ENCODE measurements around the gene ARHGEF10L. TPM values are rescaled to one million over a fixed set of nuclear protein-coding genes. Genes with fewer than 3 reads are reported as not detected.

The ARHGEF10L gene
- total RNA-seq, 4 donors from 2014 or later, result 30.0 to 61.4 (median 44.7) TPM

DNA sequence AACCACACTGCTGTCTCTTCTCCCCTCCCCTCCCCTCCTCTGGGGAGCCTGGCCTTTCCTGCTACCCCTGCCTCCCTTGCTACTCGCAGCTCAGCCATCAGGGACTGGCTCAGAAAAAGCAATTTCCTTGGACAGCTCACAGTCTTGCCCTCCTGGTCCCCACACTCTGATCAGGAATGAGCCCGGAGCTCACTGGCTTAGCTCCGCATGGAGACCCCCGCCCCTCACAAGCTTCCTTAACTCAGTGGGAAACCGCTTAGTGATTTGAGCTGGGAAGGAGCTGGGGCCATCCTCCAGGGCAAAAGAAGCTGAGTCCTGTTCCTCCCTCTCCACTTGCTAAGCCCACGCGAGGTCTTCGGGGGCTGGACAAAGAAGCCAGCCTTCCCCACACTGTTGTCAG is 145.3 kb downstream of the ARHGEF10L start:
- intact Hi-C loops (cut with DNase I), result no loop called here
- WGBS, 2 donors, result 82 to 83% methylated on average over 8 of the region's 8 CpGs

DNA sequence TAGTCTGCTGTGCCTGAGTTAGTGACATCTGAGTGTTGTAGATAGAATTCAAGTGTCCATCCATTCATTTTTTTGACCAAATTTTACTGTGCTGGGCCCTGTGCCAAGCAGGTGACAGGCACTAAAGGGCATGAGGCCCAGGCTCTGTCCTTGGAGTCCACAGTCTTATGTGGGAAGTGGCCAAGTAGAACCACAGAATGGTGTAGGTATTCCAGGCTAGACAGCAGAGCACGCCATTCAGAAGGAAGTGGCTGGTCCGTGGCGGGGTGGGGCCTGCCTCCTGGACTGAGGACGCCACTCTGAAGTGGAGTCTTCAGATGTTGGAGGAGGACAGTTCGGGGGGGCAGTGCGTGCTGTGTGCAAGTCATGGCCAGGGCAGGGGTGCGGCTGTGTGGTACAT is 146.8 kb downstream of the ARHGEF10L start:
- TF ChIP-seq, protein P1, sequence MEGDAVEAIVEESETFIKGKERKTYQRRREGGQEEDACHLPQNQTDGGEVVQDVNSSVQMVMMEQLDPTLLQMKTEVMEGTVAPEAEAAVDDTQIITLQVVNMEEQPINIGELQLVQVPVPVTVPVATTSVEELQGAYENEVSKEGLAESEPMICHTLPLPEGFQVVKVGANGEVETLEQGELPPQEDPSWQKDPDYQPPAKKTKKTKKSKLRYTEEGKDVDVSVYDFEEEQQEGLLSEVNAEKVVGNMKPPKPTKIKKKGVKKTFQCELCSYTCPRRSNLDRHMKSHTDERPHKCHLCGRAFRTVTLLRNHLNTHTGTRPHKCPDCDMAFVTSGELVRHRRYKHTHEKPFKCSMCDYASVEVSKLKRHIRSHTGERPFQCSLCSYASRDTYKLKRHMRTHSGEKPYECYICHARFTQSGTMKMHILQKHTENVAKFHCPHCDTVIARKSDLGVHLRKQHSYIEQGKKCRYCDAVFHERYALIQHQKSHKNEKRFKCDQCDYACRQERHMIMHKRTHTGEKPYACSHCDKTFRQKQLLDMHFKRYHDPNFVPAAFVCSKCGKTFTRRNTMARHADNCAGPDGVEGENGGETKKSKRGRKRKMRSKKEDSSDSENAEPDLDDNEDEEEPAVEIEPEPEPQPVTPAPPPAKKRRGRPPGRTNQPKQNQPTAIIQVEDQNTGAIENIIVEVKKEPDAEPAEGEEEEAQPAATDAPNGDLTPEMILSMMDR (IDR thresholded peaks at IDR 0.05), result no peak
- TF ChIP-seq POLR2A (IDR thresholded peaks at IDR 0.05), result no peak
- Histone ChIP-seq H3K27me3 (no peaks in the 10 kb centered on the region), H3K36me3 (peaks cover 14 to 82% (median 15%) of the 10 kb centered on the region in 3 donors), H3K27ac (no peak overlapping the region), H3K9me3 (no peaks in the 10 kb centered on the region), H3K4me1 (peaks cover 15 to 36% (median 28%) of the 10 kb centered on the region in 3 donors), H3K4me3 (no peak overlapping the region)
- 80 to 81% methylated on average over 4 to 7 of the region's 7 CpGs for WGBS, 2 donors
- DNase-seq, result no peak
- intact Hi-C loops (cut with DNase I), result no loop called here

More for the DNA sequence above, 145.3 kb downstream of the ARHGEF10L start:
- peaks cover 9 to 82% (median 12%) of the 10 kb centered on the region in 3 donors for H3K36me3 ChIP-seq
- H3K9me3 ChIP-seq, result no peaks in the 10 kb centered on the region
- no peak overlapping the region for H3K4me3 ChIP-seq
- TF ChIP-seq, protein P1 (IDR thresholded peaks at IDR 0.05), result no peak
- TF ChIP-seq POLR2A (IDR thresholded peaks at IDR 0.05), result no peak
- peaks cover 24 to 50% (median 34%) of the 10 kb centered on the region in 3 donors for H3K4me1 ChIP-seq
- no peaks in the 10 kb centered on the region for H3K27me3 ChIP-seq
- no peak for DNase-seq
- no peak overlapping the region for H3K27ac ChIP-seq

DNA sequence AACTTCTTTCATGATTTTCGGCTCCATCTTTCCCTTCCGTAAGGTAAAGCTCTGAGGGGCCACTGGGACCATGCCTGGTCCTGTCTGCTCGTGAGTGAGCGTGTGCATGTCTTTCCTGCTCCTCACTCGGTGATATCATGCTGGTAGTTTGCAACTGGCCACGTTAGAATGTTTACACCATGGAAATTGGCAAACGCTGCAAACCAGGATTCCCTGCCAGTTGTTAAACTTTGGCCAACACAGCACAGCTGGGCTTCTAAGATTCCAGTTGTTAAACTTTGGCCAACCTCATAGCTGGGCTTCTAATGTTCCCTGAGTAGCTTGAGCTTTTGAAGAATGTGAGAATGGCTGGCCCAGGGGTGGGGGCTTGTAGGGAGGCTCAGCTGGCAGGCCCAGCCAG is 147.6 kb downstream of the ARHGEF10L start:
- WGBS, 2 donors, result 76 to 77% methylated on average over 5 to 6 of the region's 7 CpGs
- Histone ChIP-seq H3K36me3 (peaks cover 14 to 86% (median 15%) of the 10 kb centered on the region in 3 donors), H3K4me1 (peaks cover 6 to 27% (median 20%) of the 10 kb centered on the region in 3 donors), H3K27ac (no peak overlapping the region), H3K27me3 (no peaks in the 10 kb centered on the region), H3K9me3 (no peaks in the 10 kb centered on the region), H3K4me3 (no peak overlapping the region)
- intact Hi-C loops (cut with DNase I), result no loop called here
- no peak for DNase-seq
- TF ChIP-seq, protein P1 (IDR thresholded peaks at IDR 0.05), result no peak
- no peak for TF ChIP-seq POLR2A (IDR thresholded peaks at IDR 0.05)

GRCh38 chr1:17688217-17688810 is 148.8 kb downstream of the ARHGEF10L start:
- Histone ChIP-seq H3K36me3 (peaks cover 15 to 92% (median 18%) of the 10 kb centered on the region in 3 donors), H3K27ac (no peak overlapping the region), H3K4me3 (no peak overlapping the region), H3K4me1 (peaks cover 0 to 15% (median 10%) of the 10 kb centered on the region in 3 donors), H3K9me3 (no peaks in the 10 kb centered on the region), H3K27me3 (no peaks in the 10 kb centered on the region)
- no peak for DNase-seq
- WGBS, 2 donors, result 33 to 91% methylated on average over 1 to 4 of the region's 8 CpGs
- intact Hi-C loops (cut with DNase I), result no loop called here
- TF ChIP-seq, protein P1 (IDR thresholded peaks at IDR 0.05), result no peak
- no peak for TF ChIP-seq POLR2A (IDR thresholded peaks at IDR 0.05)

DNA sequence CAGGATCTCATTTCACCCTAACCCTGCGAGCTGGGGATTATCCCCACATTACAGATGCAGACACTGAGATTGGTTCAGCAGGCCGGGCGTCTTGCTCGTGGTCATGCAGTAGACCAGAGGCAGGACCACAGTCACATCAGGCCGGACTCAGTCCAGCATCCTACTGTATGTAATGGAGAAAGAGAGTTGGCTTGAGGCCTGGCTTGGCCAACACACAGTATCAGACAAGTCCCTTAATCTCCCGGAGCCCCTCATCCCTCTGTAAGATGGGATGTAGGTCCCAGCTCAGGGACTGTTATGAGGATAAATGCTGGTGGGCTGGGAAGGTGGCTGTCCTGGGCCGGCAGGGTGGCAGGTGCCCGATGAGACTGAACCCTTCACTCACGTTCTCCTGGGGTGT is 149.5 kb downstream of the ARHGEF10L start:
- Histone ChIP-seq H3K27ac (no peak overlapping the region), H3K4me1 (peaks cover 0 to 8% (median 3%) of the 10 kb centered on the region in 3 donors), H3K36me3 (peaks cover 16 to 95% (median 22%) of the 10 kb centered on the region in 3 donors), H3K4me3 (no peak overlapping the region), H3K9me3 (no peaks in the 10 kb centered on the region), H3K27me3 (no peaks in the 10 kb centered on the region)
- no peak for TF ChIP-seq POLR2A (IDR thresholded peaks at IDR 0.05)
- TF ChIP-seq, protein P1 (IDR thresholded peaks at IDR 0.05), result no peak
- no peak for DNase-seq
- intact Hi-C loops (cut with DNase I), result no loop called here
- 73 to 93% methylated on average over 3 to 9 of the region's 9 CpGs for WGBS, 2 donors
